ENCODE measurements around the gene OSBPL7. TPM values are rescaled to one million over a fixed set of nuclear protein-coding genes. Genes with fewer than 3 reads are reported as not detected.

The OSBPL7 gene
- total RNA-seq, 3 donors from 2014 or later (not counting 1 experiment from before 2014, with no cell fraction given), result 113 to 162 (median 119) TPM

DNA sequence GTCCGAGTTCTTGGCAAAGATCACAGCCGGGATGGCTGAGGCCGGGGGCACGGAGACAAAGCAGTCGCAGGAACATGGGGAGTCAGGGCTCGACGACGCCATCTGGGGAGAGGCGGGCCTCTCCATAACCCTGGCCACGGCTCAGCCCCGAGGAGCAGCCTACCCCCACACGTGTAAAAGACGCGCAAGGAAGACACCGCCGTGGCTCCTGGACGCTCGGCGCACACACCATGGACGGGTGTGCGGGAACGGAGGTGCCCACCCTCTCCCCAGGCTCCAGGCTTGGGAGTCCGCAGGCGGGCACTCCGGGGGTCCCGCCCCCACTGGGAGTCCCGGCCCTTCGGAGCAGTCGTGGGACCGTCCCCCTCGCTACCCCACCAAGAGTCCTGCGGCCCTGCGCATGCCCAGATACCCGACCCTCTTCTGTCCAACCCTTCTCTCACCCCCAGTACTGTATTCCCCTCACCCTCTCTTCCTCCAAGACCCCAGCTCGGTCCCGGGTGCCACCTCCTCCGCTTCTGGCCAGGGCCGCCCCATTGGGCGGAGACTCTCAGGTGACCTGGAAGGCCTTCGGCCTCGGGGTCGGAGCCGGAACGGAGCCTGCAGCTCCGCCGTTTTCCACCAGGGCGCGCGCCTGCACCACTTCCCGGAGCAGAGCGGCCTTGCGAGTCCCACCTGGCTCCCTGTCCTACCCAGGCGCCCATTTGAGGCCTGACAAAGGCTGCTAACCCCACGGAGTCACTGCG, 19.3 kb upstream of the OSBPL7 start, which contains the start of gene SCRN2:
Gene SCRN2 (minus strand): TSS at position 532 of the 746 bp plus-strand sequence. CDS start 430 bp downstream, at position 102.
- under 1% methylated on average over 55 of the region's 55 CpGs for WGBS (ENCODE audit: insufficient coverage)
- Mint-ChIP-seq H3K27ac (peak within 1 kb of the TSS; percentile 81 to 97), H3K4me1 (peaks cover 15 to 24% of the 10 kb centered on the region in 2 donors), H3K27me3 (ENCODE audit: low read depth in 2 of 2) (peaks cover 8 to 15% of the 10 kb centered on the region in 2 donors), H3K4me3 (peak within 1 kb of the TSS; percentile 99), H3K9me3 (no peaks in the 10 kb centered on the region), H3K36me3 (no peaks in the 10 kb centered on the region)
- peak; percentile 87 for TF ChIP-seq CTCF (IDR thresholded peaks at IDR 0.05)
- intact Hi-C loops (cut with micrococcal nuclease), result loop anchor here (1.0 kb wide), 2 partner anchors 49 to 129 kb away; no protein-coding TSS in a partner anchor
- ATAC-seq (peak; percentile 95 to 96 (median 96)), DNase-seq (peak; percentile 89 to 90)
- Histone ChIP-seq H3K4me3 (ENCODE audit: low read length) (peak within 1 kb of the TSS; percentile 90), H3K27ac (ENCODE audit: low read length) (peak within 1 kb of the TSS; percentile 49), H3K9me3 (ENCODE audit: control insufficient read depth, insufficient read depth, low read length) (no peaks in the 10 kb centered on the region), H3K4me1 (ENCODE audit: control insufficient read depth, insufficient read depth, low read length) (peaks cover 18% of the 10 kb centered on the region), H3K36me3 (ENCODE audit: control insufficient read depth, insufficient read depth, low read length) (peaks cover 6% of the 10 kb centered on the region), H3K27me3 (ENCODE audit: control insufficient read depth, insufficient read depth, low read length) (peaks cover 4% of the 10 kb centered on the region)

DNA sequence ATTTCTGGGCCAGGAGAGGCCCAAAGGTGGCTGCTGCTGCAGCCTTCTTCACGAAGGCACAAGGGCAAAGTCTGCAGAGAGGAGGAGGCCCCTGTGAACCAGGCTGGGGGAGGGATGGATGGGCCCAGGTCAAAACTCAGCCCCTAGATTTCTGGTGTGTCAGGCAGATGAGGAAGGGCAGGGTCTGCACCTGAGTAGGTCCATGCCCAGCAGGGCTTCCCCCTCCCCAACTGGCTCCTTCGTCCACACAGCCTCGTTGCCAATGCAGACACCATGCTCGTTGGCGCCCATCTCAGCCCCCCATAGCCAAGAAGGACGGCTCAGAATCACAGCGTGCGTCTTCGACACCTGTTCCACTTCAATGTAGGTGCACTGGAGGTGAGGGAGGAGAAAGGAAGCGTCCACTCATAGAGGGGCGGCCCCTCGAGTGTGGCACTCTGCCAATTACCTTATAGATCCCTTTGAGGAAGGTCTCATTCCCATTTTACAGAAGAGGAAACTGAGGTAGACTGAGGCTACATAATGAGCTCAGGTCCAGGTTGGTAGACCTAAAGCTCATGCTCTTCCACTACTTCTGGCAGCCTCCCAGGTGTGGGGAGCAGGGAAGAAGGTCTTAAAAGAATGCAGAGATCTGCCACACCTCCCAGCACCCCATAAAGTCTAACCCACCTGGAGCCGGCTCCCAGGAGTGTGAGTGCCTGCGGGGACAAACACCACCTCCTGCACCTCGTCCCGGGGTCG, 18.6 kb upstream of the OSBPL7 start:
- Histone ChIP-seq H3K36me3 (ENCODE audit: control insufficient read depth, insufficient read depth, low read length) (peaks cover 6% of the 10 kb centered on the region), H3K4me1 (ENCODE audit: control insufficient read depth, insufficient read depth, low read length) (peaks cover 18% of the 10 kb centered on the region), H3K9me3 (ENCODE audit: control insufficient read depth, insufficient read depth, low read length) (no peaks in the 10 kb centered on the region), H3K27ac (ENCODE audit: low read length) (no peak overlapping the region), H3K4me3 (ENCODE audit: low read length) (peak overlapping the region; percentile 90), H3K27me3 (ENCODE audit: control insufficient read depth, insufficient read depth, low read length) (peaks cover 4% of the 10 kb centered on the region)
- intact Hi-C loops (cut with micrococcal nuclease), result no loop called here
- Mint-ChIP-seq H3K27ac (peak overlapping the region; percentile 81 to 97), H3K9me3 (no peaks in the 10 kb centered on the region), H3K4me3 (peak overlapping the region; percentile 99), H3K36me3 (no peaks in the 10 kb centered on the region), H3K27me3 (ENCODE audit: low read depth in 2 of 2) (peaks cover 4 to 9% of the 10 kb centered on the region in 2 donors), H3K4me1 (peaks cover 15 to 24% of the 10 kb centered on the region in 2 donors)
- ATAC-seq (no peak), DNase-seq (peak in 1 of 2 donors; percentile 22)
- TF ChIP-seq CTCF (IDR thresholded peaks at IDR 0.05), result no peak
- 60% methylated on average over 17 of the region's 17 CpGs for WGBS (ENCODE audit: insufficient coverage)

GRCh38 chr17:47839071-47839470, 17.5 kb upstream of the OSBPL7 start:
- DNase-seq (no peak), ATAC-seq (no peak)
- H3K36me3 ChIP-seq (ENCODE audit: control insufficient read depth, insufficient read depth, low read length), result peaks cover 6% of the 10 kb centered on the region
- 96% methylated on average over 5 of the region's 5 CpGs for WGBS (ENCODE audit: insufficient coverage)
- TF ChIP-seq CTCF (IDR thresholded peaks at IDR 0.05), result no peak
- no peaks in the 10 kb centered on the region for H3K9me3 ChIP-seq (ENCODE audit: control insufficient read depth, insufficient read depth, low read length)
- no peaks in the 10 kb centered on the region for H3K27me3 ChIP-seq (ENCODE audit: control insufficient read depth, insufficient read depth, low read length)
- no peak overlapping the region for H3K4me3 ChIP-seq (ENCODE audit: low read length)
- Mint-ChIP-seq H3K9me3 (no peaks in the 10 kb centered on the region), H3K4me1 (peaks cover 15 to 28% of the 10 kb centered on the region in 2 donors), H3K27ac (no peak overlapping the region), H3K4me3 (peak overlapping the region; percentile 17), H3K36me3 (no peaks in the 10 kb centered on the region), H3K27me3 (ENCODE audit: low read depth in 2 of 2) (no peaks in the 10 kb centered on the region)
- intact Hi-C loops (cut with micrococcal nuclease), result loop anchor here (10.0 kb wide), 2 partner anchors 106 to 206 kb away; partner anchors contain the start of genes NFE2L1 and PNPO
- no peak overlapping the region for H3K27ac ChIP-seq (ENCODE audit: low read length)
- H3K4me1 ChIP-seq (ENCODE audit: control insufficient read depth, insufficient read depth, low read length), result peaks cover 18% of the 10 kb centered on the region

Data from natural killer cell (primary cell).